OCI-LY1 (cell line): ENCODE data around the gene DPP9.

Experiments used
- H2AFZ ChIP-seq: fragments of 200-600 bp; sonication (generic), shearing (Covaris generic); 2 replicates; pipeline ENCODE4 v1.6.0; 2014; ENCODE audit warnings: antibody characterized with exemption, mild to moderate bottlenecking, low read length
- H3F3A ChIP-seq: fragments of 200-600 bp; sonication (generic), shearing (Covaris generic); 2 replicates; pipeline ENCODE4 v1.6.0; 2014; ENCODE audit warnings: mild to moderate bottlenecking, antibody characterized with exemption, low read length, moderate library complexity; ENCODE audit not compliant: insufficient read depth
- H3K27ac ChIP-seq: fragments of 200-600 bp; sonication (generic); 2 replicates; pipeline ENCODE4 v1.5.1; 2014; ENCODE audit warnings: low read length, mixed run types, mild to moderate bottlenecking, low read depth; ENCODE audit not compliant: poor library complexity, severe bottlenecking
- H3K27me3 ChIP-seq: fragments of 200-600 bp; sonication (generic); 2 replicates; pipeline ENCODE4 v1.6.0; 2014; ENCODE audit warnings: antibody characterized with exemption, mild to moderate bottlenecking, low read length, moderate library complexity; ENCODE audit not compliant: insufficient read depth
- H3K36me3 ChIP-seq: fragments of 200-600 bp; sonication (generic); 2 replicates; pipeline ENCODE4 v1.6.1; 2014; ENCODE audit warnings: mild to moderate bottlenecking, antibody characterized with exemption, low read length, moderate library complexity, mixed read lengths; ENCODE audit not compliant: insufficient read depth
- H3K4me1 ChIP-seq: fragments of 200-600 bp; sonication (generic); 2 replicates; pipeline ENCODE4 v1.5.1; 2014; ENCODE audit warnings: mild to moderate bottlenecking, low read length, moderate library complexity; ENCODE audit not compliant: insufficient read depth, severe bottlenecking
- H3K4me2 ChIP-seq: fragments of 200-600 bp; sonication (generic), shearing (Covaris generic); 2 replicates; pipeline ENCODE4 v1.6.1; 2014; ENCODE audit warnings: low read length
- H3K4me3 ChIP-seq: fragments of 200-600 bp; sonication (generic); 2 replicates; pipeline ENCODE4 v1.5.1; 2014; ENCODE audit warnings: low read length, low read depth, mild to moderate bottlenecking, mixed read lengths; ENCODE audit not compliant: poor library complexity, severe bottlenecking
- H3K79me2 ChIP-seq: fragments of 200-600 bp; shearing (Covaris generic); 2 replicates; pipeline ENCODE4 v1.6.1; 2016; ENCODE audit warnings: mixed run types, low read length, mixed read lengths; ENCODE audit not compliant: insufficient read depth
- H3K9ac ChIP-seq: fragments of 200-600 bp; sonication (generic), shearing (Covaris generic); 2 replicates; pipeline ENCODE4 v1.6.1; 2014; ENCODE audit warnings: mild to moderate bottlenecking, low read length, mixed read lengths
- H3K9me2 ChIP-seq: fragments of 200-600 bp; sonication (generic), shearing (Covaris generic); 2 replicates; pipeline ENCODE4 v1.6.1; 2014; ENCODE audit warnings: low read depth, mild to moderate bottlenecking, low read length, mixed read lengths
- H3K9me3 ChIP-seq: fragments of 200-600 bp; shearing (Covaris generic); 2 replicates; pipeline ENCODE4 v1.6.1; 2014; ENCODE audit warnings: low read length, mixed read lengths
- H4K20me1 ChIP-seq: fragments of 200-600 bp; sonication (generic), shearing (Covaris generic); 2 replicates; pipeline ENCODE4 v1.6.0; 2016; ENCODE audit warnings: mild to moderate bottlenecking, low read length; ENCODE audit not compliant: insufficient read depth
- EZH2 ChIP-seq: fragments of 200-600 bp; sonication (generic), shearing (Covaris generic); IDR thresholded peaks from 2 replicates; pipeline ENCODE4 v1.8.0; 2017; ENCODE audit warnings: borderline replicate concordance, mixed run types, mild to moderate bottlenecking, antibody characterized with exemption, low read length, moderate library complexity, mixed read lengths
- TF ChIP-seq, protein P1 (sequence below): fragments of 200-600 bp; sonication (generic), shearing (Covaris generic); IDR thresholded peaks from 2 replicates; pipeline ENCODE4 v1.5.1; 2017; ENCODE audit warnings: mild to moderate bottlenecking, antibody characterized with exemption, low read length, moderate library complexity, mixed read lengths

DPP9 gene

DNA sequence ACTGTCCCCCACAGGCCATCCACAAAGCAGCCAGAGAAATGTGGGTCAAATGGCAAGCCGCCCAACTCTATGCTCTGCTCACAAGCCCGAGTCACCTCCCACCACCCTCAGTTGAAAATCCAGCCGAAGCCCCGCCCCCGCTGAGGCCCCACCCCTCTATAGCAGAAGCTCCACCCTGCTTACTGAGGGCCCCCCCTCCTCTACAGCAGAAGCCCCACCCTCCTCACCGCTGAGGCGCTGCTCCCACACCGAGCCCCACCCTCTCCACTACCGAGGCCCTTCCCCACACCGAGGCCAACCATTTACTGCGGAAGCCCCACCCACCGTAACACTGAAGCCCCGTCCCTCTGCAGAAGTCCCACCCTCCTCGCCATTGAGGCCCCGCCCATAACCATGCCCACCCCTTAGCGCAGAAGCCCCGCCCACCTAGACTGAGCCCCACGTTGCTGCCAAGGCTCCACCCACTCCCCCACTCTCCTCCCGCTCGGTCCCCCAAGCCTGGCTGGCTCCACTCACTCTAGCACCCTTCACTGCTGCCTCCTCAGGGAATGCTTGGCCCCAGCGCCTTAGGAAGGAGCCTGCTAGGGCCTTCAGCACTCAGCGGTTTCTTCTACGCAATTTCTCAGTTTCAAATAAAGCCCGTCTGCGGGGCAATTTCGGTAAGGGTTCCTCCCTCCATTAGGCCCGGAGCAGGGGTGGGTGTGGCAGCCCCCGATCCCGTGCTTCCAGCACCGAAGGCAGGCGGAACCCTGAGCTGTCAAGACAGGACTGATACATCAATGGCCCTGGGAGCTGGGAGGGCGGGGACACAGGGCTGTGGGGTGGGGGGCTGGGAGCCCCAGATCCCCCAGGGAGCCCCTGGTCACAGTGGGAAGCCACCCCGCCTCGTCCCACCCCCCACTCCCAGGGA is 44.5 kb downstream of the DPP9 start:
- H2AFZ ChIP-seq: no peak overlapping the region
- no peak overlapping the region for H3K27ac ChIP-seq
- no peaks in the 10 kb centered on the region for H3K79me2 ChIP-seq
- no peaks in the 10 kb centered on the region for H3K9me3 ChIP-seq
- H3K4me1 ChIP-seq: no peaks in the 10 kb centered on the region
- H3K4me3 ChIP-seq: no peak overlapping the region
- H3K27me3 ChIP-seq: no peaks in the 10 kb centered on the region
- no peaks in the 10 kb centered on the region for H3F3A ChIP-seq
- TF ChIP-seq EZH2: no peak
- TF ChIP-seq, protein P1, sequence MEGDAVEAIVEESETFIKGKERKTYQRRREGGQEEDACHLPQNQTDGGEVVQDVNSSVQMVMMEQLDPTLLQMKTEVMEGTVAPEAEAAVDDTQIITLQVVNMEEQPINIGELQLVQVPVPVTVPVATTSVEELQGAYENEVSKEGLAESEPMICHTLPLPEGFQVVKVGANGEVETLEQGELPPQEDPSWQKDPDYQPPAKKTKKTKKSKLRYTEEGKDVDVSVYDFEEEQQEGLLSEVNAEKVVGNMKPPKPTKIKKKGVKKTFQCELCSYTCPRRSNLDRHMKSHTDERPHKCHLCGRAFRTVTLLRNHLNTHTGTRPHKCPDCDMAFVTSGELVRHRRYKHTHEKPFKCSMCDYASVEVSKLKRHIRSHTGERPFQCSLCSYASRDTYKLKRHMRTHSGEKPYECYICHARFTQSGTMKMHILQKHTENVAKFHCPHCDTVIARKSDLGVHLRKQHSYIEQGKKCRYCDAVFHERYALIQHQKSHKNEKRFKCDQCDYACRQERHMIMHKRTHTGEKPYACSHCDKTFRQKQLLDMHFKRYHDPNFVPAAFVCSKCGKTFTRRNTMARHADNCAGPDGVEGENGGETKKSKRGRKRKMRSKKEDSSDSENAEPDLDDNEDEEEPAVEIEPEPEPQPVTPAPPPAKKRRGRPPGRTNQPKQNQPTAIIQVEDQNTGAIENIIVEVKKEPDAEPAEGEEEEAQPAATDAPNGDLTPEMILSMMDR: no peak
- H3K9me2 ChIP-seq: no peaks in the 10 kb centered on the region
- H3K36me3 ChIP-seq: peaks cover 11% of the 10 kb centered on the region
- H3K9ac ChIP-seq: no peak overlapping the region
- H3K4me2 ChIP-seq: no peak overlapping the region
- H4K20me1 ChIP-seq: no peaks in the 10 kb centered on the region

GRCh38 chr19:4676955-4677731 is 46.5 kb downstream of the DPP9 start:
- Histone ChIP-seq H3K4me3 (no peak overlapping the region), H3K9ac (no peak overlapping the region), H3K9me3 (no peaks in the 10 kb centered on the region), H3K36me3 (peaks cover 7% of the 10 kb centered on the region), H3K4me1 (no peaks in the 10 kb centered on the region), H3K27me3 (no peaks in the 10 kb centered on the region), H2AFZ (no peak overlapping the region), H3K9me2 (no peaks in the 10 kb centered on the region), H4K20me1 (no peaks in the 10 kb centered on the region), H3K4me2 (no peak overlapping the region), H3K79me2 (no peaks in the 10 kb centered on the region), H3F3A (no peaks in the 10 kb centered on the region), H3K27ac (no peak overlapping the region)
- TF ChIP-seq, protein P1: peak; percentile 68
- no peak for TF ChIP-seq EZH2

GRCh38 chr19:4675346-4675745 is 48.3 kb downstream of the DPP9 start:
- no peaks in the 10 kb centered on the region for H3K4me1 ChIP-seq
- H4K20me1 ChIP-seq: no peaks in the 10 kb centered on the region
- peaks cover 7% of the 10 kb centered on the region for H3K36me3 ChIP-seq
- no peak overlapping the region for H3K4me2 ChIP-seq
- H3K4me3 ChIP-seq: no peak overlapping the region
- no peaks in the 10 kb centered on the region for H3K79me2 ChIP-seq
- H2AFZ ChIP-seq: no peak overlapping the region
- no peak overlapping the region for H3K27ac ChIP-seq
- TF ChIP-seq, protein P1: no peak
- TF ChIP-seq EZH2: no peak
- H3F3A ChIP-seq: no peaks in the 10 kb centered on the region
- H3K9ac ChIP-seq: no peak overlapping the region
- no peaks in the 10 kb centered on the region for H3K27me3 ChIP-seq
- H3K9me3 ChIP-seq: no peaks in the 10 kb centered on the region
- H3K9me2 ChIP-seq: no peaks in the 10 kb centered on the region
